Measurements from ENCODE around the gene ARHGAP5.

ARHGAP5 gene

DNA sequence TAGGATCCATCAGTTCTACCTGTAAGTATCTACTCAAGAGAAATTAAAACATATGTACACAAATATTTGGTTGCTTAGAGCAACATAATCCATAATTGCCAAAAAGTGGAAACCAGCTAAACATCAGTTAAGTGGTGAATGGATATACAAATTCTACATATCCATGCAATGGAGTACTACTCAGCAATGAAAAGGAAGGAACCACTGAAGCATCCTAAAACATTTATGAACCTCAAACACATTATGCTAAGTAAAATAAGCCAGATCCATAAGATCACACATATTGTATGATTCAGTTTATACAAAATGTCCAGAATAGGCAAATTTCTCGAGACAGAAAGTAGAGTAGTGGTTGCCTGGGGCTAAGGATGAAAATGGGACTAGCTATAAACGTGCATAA is 8.4 kb upstream of the ARHGAP5 start:
- CTCF ChIA-PET, result interaction anchor here (8.5 kb wide), 1 partner anchor 184 kb away, joined by 143 read pairs; no protein-coding TSS in a partner anchor
- H3K27ac Mint-ChIP-seq, result no peak overlapping the region
- DNase-seq, result no peak
- H3K4me1 Mint-ChIP-seq, result peaks cover under 1% of the 10 kb centered on the region
- H3K4me3 Mint-ChIP-seq, result no peak overlapping the region
- H3K36me3 Mint-ChIP-seq, result no peaks in the 10 kb centered on the region
- H3K9me3 Mint-ChIP-seq, result no peaks in the 10 kb centered on the region
- no peaks in the 10 kb centered on the region for H3K27me3 Mint-ChIP-seq

DNA sequence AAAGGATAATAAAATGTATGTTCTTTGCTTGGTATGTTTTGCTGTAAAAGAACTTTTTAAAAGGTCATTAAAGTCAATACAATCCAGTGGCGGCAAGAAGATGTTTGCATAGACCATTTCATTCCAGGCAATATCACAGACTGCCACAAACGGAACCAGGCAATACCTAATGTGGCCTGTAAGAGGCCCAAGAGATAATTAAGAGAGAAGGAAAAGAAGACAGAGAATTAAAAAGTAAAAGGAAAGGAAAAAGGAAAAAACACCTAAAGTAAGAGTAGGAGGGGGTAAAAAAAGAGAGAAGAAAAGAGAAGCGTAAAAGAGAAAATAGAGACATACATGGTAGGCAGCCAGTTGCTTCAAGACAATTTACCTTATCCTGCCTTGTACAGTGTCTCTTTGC is 6.8 kb upstream of the ARHGAP5 start:
- H3K27me3 Mint-ChIP-seq, result peaks cover 4% of the 10 kb centered on the region
- H3K4me1 Mint-ChIP-seq, result peaks cover 3% of the 10 kb centered on the region
- no peaks in the 10 kb centered on the region for H3K9me3 Mint-ChIP-seq
- H3K36me3 Mint-ChIP-seq, result no peaks in the 10 kb centered on the region
- no peak overlapping the region for H3K27ac Mint-ChIP-seq
- CTCF ChIA-PET, result interaction anchor here (1.2 to 8.5 kb wide), 2 partner anchors 182 to 444 kb away, joined by 3 to 143 read pairs; no protein-coding TSS in a partner anchor
- H3K4me3 Mint-ChIP-seq, result no peak overlapping the region
- no peak for DNase-seq

DNA sequence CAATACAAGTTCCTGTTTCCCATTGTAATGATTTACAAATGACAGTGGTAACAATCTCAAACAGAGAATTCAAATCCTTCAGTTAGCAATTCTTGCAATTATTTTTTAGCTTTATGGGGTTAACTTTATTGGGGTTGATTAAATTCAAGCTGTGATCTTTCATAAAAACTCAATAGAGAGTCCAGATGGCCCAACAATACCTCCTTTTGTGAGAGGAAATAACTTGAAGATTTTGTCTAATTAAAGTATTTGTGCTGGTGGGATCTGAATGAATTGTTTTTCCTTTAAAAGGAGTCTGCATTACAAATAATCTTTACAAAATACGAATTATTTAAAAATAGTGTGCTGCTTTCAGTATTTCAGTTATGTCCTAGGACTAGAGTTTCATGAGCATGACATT is 4.4 kb upstream of the ARHGAP5 start:
- H3K4me1 Mint-ChIP-seq, result peaks cover 9% of the 10 kb centered on the region
- H3K4me3 Mint-ChIP-seq, result no peak overlapping the region
- H3K27ac Mint-ChIP-seq, result no peak overlapping the region
- peaks cover 16% of the 10 kb centered on the region for H3K27me3 Mint-ChIP-seq
- DNase-seq, result no peak
- no peaks in the 10 kb centered on the region for H3K36me3 Mint-ChIP-seq
- H3K9me3 Mint-ChIP-seq, result no peaks in the 10 kb centered on the region
- CTCF ChIA-PET, result interaction anchor here (0.9 to 8.5 kb wide), 6 partner anchors 55 to 487 kb away, joined by 3 to 143 read pairs (median 4); no protein-coding TSS in a partner anchor

DNA sequence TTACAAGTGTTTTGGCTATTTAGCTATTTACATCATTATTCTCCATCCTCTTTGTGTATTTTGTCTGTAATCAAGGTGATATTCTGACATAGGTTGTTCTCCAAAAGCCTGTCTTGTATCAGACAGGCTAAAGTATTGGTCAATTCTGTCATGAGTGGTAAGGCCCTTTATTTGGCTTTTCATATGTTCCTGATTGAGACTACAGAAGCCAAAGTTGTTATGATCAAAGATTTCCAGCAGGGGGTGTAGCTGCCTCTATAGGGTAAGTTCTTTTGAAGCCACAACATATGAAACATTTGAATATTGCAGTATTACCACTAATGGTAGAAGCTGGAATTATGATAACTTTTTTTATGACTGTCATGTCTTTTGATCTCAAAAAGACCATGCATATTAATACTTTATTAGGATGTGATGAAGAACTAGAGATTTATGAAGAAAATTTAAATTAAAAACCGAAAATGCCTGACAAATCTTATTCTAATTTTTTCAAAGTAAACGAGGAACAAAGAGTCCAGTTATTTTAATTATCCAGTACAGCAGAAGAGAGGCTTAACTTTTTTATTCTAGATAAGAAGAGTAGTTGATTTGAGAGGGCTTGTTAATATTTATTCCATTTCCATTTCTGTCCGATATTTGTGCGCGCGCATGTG is 3.4 kb upstream of the ARHGAP5 start:
- Mint-ChIP-seq H3K4me3 (no peak overlapping the region), H3K9me3 (no peaks in the 10 kb centered on the region), H3K27ac (no peak overlapping the region), H3K4me1 (peaks cover 15% of the 10 kb centered on the region), H3K36me3 (peaks cover 3% of the 10 kb centered on the region), H3K27me3 (peaks cover 16% of the 10 kb centered on the region)
- CTCF ChIA-PET, result interaction anchor here (0.5 to 8.5 kb wide), 12 partner anchors 11 to 1428 kb away, joined by 3 to 143 read pairs (median 3); no protein-coding TSS in a partner anchor
- peak; percentile 63 for DNase-seq

DNA sequence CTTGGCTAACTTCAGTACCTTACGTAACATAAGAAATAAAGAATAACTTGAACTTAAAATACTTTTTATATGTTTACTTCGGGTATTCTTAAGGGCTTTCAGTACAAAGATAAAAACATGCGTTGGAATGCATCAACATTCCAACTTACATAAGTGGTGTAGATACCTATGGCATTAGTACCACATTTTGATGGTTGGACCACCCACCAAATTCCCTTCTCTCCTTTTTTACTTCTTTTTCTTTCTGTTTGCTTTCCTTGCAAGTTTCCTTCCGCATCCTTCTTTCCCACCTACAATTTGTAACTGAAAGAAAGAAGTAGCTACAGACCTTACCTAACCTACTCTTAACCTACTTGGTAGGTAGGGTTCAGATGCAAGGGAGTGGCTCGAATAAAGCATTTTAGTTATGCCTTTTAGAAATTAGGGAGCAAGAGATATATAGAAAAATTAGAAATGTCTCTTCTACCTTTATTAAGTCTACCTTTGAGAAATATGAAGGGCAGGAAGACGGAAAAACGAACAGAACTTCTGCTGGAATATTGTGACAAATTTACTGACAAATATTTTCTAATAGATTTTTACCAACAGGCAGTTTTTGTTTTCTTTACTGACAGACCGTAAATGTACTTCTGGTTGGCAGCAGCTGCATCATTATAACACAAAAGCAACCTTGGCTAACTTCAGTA is 2.1 kb upstream of the ARHGAP5 start:
- CTCF ChIA-PET, result interaction anchor here (1.0 to 8.5 kb wide), 3 partner anchors 25 to 184 kb away, joined by 3 to 143 read pairs (median 4); no protein-coding TSS in a partner anchor

DNA sequence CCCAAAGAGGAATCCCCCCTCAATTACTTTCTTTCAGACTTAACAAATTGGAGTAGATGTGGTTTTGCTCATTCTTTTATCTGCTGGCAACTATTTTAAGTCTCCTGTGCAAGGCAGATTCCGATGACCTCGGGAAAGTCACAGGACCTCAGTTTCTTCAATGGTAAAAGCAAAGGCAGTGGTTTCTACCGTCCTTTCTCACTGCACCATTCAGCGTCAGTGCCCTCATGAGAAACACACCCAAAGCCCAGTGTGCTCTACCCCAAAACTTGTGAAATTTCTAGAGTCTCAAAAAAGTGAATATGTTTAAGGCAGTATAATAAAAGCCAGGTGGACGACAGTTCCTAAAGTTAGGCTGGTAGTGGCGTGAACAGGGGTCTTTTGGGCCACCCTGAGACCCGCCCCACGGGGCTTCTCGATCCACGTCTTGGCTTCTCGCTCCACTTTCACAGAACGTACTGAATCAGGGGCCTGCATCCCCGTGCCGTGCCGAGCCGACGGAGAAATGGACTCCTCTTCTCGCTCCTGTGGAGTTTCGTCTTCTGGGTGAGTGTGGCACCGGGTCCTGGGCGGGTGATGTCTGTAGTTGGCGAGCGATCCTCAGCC is 1.3 kb upstream of the ARHGAP5 start:
- Mint-ChIP-seq H3K4me1 (peaks cover 30% of the 10 kb centered on the region), H3K36me3 (peaks cover 6% of the 10 kb centered on the region), H3K9me3 (no peaks in the 10 kb centered on the region), H3K4me3 (peak overlapping the region; percentile 87), H3K27ac (peak overlapping the region; percentile 83), H3K27me3 (peaks cover 16% of the 10 kb centered on the region)
- no peak for DNase-seq
- CTCF ChIA-PET, result interaction anchor here (0.7 to 8.5 kb wide), 6 partner anchors 24 to 183 kb away, joined by 3 to 143 read pairs (median 4); partner anchors contain the start of gene RNU6-8

More for the DNA sequence above, 2.1 kb upstream of the ARHGAP5 start:
- no peak for DNase-seq
- peaks cover 25% of the 10 kb centered on the region for H3K4me1 Mint-ChIP-seq
- H3K27me3 Mint-ChIP-seq, result peaks cover 16% of the 10 kb centered on the region
- H3K27ac Mint-ChIP-seq, result no peak overlapping the region
- peaks cover 6% of the 10 kb centered on the region for H3K36me3 Mint-ChIP-seq
- H3K9me3 Mint-ChIP-seq, result no peaks in the 10 kb centered on the region
- peak overlapping the region; percentile 24 for H3K4me3 Mint-ChIP-seq

DNA sequence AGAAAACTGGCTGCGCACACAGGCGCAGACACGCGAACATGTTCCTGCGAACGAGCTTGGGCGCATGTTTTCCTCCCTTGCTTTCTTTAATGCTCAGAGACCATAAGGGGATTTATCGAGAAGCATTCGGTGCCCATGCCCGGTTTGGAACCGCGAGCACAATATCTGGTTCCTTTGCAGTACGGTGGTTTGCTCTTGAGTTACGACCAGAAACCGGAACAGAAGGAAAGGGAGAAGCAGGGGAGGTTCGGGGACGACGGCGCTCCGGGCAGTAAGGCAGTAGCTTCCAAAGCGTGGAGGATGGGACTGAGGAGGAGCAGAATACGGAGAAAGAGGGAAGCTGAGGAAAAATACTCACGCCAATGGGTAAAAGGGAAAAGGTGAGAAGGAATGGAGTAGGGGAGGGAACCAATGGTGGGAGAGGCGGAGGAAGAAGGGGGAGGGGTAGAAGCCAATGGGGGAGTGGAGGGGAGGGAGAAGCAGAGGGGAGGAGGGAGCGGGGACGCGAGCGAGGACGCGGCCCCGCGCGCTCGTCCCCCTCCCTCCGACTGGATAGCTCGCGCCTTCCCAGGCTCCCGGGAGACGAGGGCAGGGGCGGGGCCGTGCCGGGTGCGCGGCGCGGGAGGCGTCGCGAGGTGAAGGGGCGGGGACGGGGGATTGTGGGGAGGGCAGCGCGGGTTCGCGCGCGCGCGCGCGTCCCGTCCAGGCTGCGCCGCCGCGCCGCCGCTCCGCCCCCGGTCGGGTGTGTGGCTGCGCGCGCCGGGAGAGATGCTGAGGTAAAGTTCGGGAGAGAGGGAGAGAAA is 625 bp upstream of the ARHGAP5 start:
- peaks cover 16% of the 10 kb centered on the region for H3K27me3 Mint-ChIP-seq
- no peaks in the 10 kb centered on the region for H3K9me3 Mint-ChIP-seq
- peak; percentile 87 for DNase-seq
- H3K36me3 Mint-ChIP-seq, result peaks cover 6% of the 10 kb centered on the region
- H3K4me1 Mint-ChIP-seq, result peaks cover 30% of the 10 kb centered on the region
- CTCF ChIA-PET, result interaction anchor here (0.7 to 1.2 kb wide), 5 partner anchors 24 to 176 kb away, joined by 3 to 5 read pairs (median 3); partner anchors contain the start of gene RNU6-8
- peak overlapping the region; percentile 83 for H3K27ac Mint-ChIP-seq
- peak overlapping the region; percentile 87 for H3K4me3 Mint-ChIP-seq

DNA sequence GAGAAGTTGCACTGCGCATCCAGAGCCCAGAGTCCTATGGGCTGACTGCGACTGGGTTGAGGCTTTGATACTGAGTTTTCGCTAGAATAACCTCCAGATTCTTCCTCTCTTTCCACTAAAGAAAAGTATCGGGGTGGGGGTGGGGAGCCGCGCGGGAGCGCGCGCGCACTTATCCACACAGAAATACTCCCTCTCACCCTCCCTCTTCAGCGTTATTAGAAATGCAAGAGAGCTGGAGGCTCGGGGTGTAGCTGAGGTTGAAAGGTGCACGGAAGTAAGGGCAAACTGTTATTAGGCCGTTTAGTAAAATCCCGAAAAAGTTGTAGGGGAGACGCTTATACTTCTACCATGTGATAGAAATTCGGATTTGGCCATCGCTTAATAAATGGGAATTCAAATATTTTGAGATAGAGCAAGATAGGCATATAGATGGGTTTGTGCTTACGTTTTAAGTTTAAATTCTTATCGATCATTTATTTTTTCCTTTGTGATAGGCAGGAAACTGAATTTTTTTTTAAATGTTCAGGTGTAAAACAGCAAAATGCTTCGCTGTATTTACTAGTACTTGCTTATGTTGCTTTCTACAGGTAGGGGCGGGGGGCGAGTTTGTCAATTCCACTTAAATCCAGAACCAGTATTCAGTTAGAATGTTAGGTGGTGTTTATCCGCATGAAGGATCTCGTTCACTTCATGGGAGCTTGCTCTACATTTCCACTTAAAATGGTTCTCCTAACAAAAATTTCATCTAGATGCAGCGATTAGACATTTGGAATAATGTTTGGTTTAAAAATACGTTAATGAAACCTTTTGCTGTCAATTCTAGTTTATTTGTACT is 1.1 kb downstream of the ARHGAP5 start:
- DNase-seq, result no peak
- H3K4me3 Mint-ChIP-seq, result peak overlapping the region; percentile 87
- H3K27me3 Mint-ChIP-seq, result peaks cover 16% of the 10 kb centered on the region
- peaks cover 34% of the 10 kb centered on the region for H3K4me1 Mint-ChIP-seq
- peaks cover 8% of the 10 kb centered on the region for H3K36me3 Mint-ChIP-seq
- CTCF ChIA-PET, result interaction anchor here (0.6 kb wide), 1 partner anchor 65 kb away, joined by 3 read pairs; no protein-coding TSS in a partner anchor
- no peaks in the 10 kb centered on the region for H3K9me3 Mint-ChIP-seq
- peak overlapping the region; percentile 94 for H3K27ac Mint-ChIP-seq

DNA sequence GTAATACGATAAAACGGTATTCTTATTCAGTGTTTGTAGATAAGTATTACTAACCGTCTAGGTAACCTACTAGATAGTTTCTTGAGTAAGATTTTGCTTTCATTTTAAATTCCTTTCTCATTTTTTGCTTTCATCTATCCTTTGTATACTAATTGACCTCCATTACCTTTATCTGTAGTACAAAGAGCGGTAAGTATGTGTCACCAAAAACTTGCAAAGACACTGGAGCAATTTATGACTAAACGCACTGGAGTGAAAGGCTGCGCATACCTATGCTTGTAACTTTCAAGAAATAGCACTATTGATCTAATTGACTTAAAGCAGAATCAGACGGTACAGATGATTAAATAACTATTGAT is 1.7 kb downstream of the ARHGAP5 start:
- CTCF ChIA-PET, result interaction anchor here (0.6 kb wide), 1 partner anchor 64 kb away, joined by 3 read pairs; no protein-coding TSS in a partner anchor
- Mint-ChIP-seq H3K9me3 (no peaks in the 10 kb centered on the region), H3K4me3 (peak overlapping the region; percentile 87), H3K4me1 (peaks cover 35% of the 10 kb centered on the region), H3K36me3 (peaks cover 8% of the 10 kb centered on the region), H3K27ac (peak overlapping the region; percentile 94), H3K27me3 (peaks cover 16% of the 10 kb centered on the region)
- DNase-seq, result no peak

DNA sequence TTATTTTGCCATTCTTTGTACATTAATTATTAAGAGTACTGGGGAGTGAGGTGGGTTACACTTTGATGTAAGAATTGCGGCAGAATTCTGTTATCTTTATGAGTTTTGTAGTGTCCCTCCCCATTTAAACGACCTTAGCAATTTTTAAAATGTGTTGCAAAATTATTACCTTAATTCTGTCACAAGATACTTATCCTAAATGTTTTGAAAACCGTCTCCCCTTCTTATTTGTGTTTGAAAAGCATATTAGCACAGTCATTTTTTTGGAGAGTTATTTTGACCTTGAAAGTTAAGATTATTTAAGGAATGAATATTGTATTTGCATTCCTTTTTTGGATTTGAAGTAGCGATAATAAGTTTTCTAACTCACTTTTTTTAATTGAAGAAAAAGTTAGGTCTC is 2.2 kb downstream of the ARHGAP5 start:
- Mint-ChIP-seq H3K9me3 (no peaks in the 10 kb centered on the region), H3K27me3 (peaks cover 16% of the 10 kb centered on the region), H3K36me3 (peaks cover 8% of the 10 kb centered on the region), H3K4me1 (peaks cover 34% of the 10 kb centered on the region), H3K4me3 (peak overlapping the region; percentile 87), H3K27ac (peak overlapping the region; percentile 94)
- CTCF ChIA-PET, result no interaction called here
- no peak for DNase-seq

DNA sequence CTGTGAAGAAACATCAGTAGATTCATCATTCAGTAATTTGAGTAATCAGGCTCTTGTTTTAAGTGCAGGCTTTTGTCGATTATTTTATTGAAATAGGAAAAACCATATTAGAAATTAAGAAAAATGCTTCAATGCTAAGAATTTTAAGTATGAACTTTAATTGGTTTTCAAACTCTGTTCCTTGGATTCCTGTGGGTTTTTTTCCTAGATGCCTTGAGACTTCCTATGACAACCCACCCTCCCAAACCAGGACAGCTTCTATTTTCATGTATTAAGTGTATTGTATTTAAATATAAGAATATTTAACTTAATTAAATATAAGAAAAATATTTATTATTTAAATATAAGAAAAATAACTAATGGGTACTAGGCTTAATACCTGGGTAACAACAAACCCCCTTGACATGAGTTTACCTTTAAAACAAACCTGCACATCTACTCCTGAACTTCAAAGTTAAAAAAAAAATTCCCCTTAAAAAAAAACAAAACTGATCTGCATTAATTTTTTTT is 3.0 kb downstream of the ARHGAP5 start:
- Mint-ChIP-seq H3K27me3 (peaks cover 13% of the 10 kb centered on the region), H3K9me3 (no peaks in the 10 kb centered on the region), H3K4me1 (peaks cover 34% of the 10 kb centered on the region), H3K36me3 (peaks cover 13% of the 10 kb centered on the region), H3K4me3 (no peak overlapping the region), H3K27ac (no peak overlapping the region)
- DNase-seq, result no peak
- CTCF ChIA-PET, result interaction anchor here (1.0 kb wide), 1 partner anchor 22 kb away, joined by 3 read pairs; no protein-coding TSS in a partner anchor

DNA sequence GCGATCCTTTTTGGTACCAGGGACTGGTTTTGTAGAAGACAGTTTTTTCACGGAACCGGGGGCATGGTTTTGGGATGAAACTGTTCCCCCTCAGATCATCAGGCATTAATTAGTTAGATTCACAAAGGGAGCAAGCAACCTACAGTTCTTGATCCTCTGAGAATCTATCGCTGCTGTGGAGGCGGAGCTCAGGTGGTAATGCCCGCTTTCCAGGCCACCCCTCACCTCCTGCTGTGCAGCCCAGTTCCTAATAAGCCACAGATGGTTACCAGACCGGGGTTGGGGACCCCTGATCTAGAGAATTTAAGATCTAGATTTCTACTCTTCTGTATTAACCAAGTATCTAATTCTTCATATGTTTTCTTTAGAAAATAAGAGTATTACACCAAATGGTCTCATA is 4.8 kb downstream of the ARHGAP5 start:
- Mint-ChIP-seq H3K4me3 (no peak overlapping the region), H3K9me3 (no peaks in the 10 kb centered on the region), H3K36me3 (peaks cover 13% of the 10 kb centered on the region), H3K4me1 (peaks cover 34% of the 10 kb centered on the region), H3K27ac (no peak overlapping the region), H3K27me3 (no peaks in the 10 kb centered on the region)
- DNase-seq, result no peak
- CTCF ChIA-PET, result interaction anchor here (1.2 kb wide), 1 partner anchor 171 kb away, joined by 4 read pairs; no protein-coding TSS in a partner anchor

DNA sequence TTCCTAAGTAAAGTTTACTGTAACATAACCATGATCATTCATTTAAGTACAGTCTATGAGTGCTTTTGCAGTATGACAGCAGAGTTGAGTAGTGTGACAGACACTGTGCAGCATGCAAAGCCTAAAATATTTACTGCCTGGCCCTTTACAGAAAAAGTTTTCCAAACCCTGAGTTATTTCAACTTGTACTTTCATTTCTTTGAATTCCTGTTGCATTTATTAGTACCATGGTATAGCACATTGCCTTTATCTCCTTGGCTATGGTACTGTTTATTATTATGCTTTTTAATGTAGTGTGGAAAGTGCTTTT is 6.2 kb downstream of the ARHGAP5 start:
- no peak for DNase-seq
- H3K27me3 Mint-ChIP-seq, result no peaks in the 10 kb centered on the region
- CTCF ChIA-PET, result no interaction called here
- no peak overlapping the region for H3K27ac Mint-ChIP-seq
- peaks cover 33% of the 10 kb centered on the region for H3K4me1 Mint-ChIP-seq
- no peaks in the 10 kb centered on the region for H3K9me3 Mint-ChIP-seq
- no peak overlapping the region for H3K4me3 Mint-ChIP-seq
- H3K36me3 Mint-ChIP-seq, result peaks cover 10% of the 10 kb centered on the region

Measured in activated naive CD4-positive, alpha-beta T cell treated with anti-CD3 and anti-CD28 coated beads, Interleukin-2, amount 10 ng/mL, durations not matched to agents 7 days and 5 days (primary cell).